ENCODE measurements around the gene TMEM161B.
A peak's percentile ranks its signal among the peaks of the same experiment; 100 is the strongest.
"Not testable (repeated sequence)": the region's sequence is repeated elsewhere in the genome, so short reads cannot be mapped to it uniquely, and the experiment has no call there.

The TMEM161B gene

GRCh38 chr5:88268385-88269184 is at the start of gene TMEM161B:
Gene TMEM161B (minus strand): TSS chr5:88268845. CDS start chr5:88268723, 122 bp downstream.
- peak; percentile 91 for DNase-seq

DNA sequence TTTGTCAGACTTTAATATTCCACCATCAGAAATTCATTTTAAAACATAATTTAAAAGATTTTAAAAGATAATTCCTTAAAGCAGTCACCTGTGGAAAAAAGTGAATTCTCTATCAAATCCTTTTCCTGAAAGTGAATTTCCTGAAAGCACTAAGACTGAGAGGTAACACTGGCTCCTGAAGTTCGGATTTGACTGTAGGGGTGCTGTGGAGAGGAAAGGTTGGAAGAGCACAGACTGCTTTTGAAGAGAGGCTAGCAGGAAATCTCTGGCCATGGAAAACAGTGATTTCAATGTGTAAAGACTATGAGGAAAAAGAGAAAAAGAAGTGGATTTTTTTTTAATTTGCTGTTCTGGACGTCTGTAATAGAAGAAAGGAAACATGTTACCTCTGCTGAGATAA is 35.7 kb upstream of the TMEM161B start:
- DNase-seq, result no peak

DNA sequence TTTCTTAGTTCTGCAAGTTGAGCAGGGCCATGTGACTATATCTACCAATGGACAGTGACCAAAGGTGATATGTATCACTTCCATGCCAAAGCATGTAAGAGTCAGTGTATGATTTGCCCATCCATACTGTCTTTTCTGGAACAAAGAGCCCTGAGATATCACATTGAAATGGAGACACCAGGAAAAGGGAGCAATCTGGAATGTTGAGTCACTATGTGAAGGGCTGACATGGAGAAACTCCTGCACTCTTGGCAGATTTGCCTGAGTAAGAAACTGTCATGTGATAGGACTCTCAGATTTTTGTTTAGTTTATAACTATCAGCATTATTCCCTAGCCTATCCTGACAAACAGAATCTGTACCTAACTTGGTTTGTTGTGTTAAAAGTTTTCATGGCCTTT is 29.8 kb upstream of the TMEM161B start:
- no peak for DNase-seq

DNA sequence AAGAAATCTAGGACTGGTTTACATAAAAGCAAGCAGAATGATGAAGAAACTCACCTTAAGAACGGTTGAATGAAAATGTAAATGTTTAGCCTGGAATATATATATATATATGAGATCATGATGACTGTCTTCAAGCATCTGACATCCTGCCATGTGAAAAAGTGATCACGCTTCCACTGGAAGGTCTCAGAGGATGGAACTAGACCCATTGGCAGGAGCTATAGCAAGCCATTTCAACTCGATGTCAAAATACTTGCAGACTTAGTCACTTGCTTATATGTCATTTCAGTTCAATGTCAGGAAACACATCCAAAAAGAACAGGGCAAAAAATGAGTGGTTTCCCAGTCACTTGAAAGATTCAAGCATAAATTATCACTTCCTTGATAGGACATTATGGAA is 22.2 kb upstream of the TMEM161B start:
- no peak for DNase-seq

GRCh38 chr5:88288528-88289197 is 20.0 kb upstream of the TMEM161B start:
- no peak for DNase-seq

DNA sequence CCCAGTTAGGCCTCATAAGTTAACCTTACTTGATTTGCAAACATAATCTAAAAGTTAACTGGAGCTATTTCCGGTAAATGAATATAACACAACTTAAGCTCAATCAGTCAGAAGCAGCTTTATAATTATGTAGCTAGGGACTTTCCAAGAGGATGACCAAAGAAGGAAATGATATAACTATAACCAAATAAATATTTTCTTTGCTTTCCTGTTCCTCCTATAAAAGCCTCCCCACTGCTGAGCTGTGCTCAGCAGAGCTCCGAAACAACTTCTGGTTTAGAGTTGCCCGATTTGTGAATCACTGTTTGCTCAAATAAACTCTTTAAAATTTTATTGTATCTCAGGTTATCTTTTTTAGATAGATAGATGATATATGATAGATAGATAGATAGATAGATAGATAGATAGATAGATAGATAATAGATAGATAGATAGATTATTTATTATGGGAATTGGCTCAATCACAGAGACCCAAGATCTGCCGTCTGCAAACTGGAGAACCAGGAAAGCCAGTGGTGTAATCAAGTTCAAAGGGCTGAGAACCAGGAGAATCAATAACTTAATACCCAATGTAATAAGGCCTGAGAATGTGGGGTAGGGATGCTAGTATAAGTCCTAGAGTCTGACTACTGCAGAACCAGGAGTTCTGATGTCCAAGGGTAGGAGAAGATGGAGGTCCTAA is 19.3 kb upstream of the TMEM161B start:
- no peak for DNase-seq

GRCh38 chr5:88287302-88287701 is 18.7 kb upstream of the TMEM161B start:
- no peak for DNase-seq

DNA sequence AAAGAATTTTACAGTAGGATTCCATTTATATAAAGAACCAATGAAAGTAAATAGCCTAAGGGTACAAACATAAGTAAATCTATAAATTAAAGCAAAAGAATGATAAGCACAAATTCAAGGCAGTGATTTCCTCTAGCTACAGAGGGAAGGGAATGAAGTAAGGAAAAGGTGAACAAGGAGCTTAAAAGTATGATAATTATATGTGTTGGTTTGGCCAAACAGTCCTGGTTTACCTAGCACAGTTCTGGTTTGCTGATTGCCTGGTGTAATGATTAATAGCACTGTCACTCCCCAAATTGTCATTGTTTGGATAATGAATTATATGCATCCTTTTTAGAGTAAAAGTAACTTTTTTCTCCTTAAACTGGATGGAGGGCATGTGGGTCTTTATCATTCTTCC is 15.0 kb upstream of the TMEM161B start:
- no peak for DNase-seq

- DNase-seq, result no peak
These were observed 12.7 kb upstream of the TMEM161B start for GRCh38 chr5:88281322-88281721.

DNA sequence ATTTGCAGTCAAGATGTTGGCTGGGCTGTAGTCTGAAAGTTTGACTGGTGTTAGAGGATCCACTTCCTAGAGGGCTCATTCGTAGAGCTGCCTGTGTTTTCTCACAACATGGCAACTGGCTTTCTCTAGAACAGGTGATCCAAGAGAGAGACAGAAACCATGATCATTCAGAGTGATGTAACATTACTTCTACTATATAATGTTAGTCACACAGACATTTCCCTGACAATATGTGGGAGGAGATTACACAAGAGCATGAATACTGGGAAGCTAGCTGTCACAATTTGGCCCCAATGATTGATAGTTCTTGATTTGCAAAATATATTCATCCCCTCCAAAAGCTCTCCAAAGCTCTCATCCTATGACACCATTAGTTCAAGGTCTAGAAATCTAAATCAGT is 10.9 kb upstream of the TMEM161B start:
- DNase-seq, result peak; percentile 56

DNA sequence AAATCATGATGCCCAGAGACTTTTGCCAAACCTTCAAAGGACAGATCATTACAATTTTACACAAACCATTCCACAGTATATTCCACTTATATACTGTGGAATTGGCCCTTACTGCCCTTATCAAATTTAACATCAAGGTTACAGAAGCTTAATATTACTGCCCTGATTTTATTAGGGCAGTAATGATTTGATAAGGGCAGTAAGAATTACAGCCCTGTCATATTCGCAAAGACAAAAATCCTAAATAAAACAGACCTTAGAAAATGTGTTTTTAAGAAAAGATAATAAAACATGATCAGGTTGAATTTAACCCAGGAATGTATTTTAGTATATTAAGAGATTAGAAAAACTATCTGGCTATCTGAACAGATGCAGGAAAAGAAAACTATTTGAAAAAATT is 7.7 kb upstream of the TMEM161B start:
- no peak for DNase-seq

GRCh38 chr5:88275581-88275980 is 6.9 kb upstream of the TMEM161B start:
- DNase-seq, result no peak

DNA sequence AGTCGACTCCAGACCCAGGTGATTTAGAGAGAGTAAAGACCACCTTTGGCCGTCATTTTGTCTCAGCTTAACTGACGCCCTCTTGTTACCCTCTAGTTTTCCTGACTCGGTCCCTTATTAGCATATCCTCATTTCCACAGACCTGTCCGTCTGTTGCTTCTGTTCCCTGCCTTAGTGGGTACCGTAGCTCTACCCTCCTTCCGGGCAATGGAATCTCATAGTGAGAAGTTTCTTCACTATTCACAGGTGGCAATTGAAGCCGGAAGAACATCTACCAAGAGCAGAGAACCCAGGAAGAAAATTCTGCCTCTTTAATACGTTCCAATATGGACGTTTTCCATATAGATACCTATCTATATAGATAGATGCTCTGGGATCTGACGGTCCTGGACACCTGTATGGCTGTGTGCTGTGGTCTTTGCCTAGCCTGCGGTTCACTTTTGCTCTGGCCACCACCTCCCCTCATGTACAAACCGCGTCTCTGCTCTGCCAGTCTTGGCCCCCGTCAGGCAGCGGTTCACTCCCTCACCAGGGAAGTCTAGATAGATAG is 652 bp upstream of the TMEM161B start:
- no peak for DNase-seq

DNA sequence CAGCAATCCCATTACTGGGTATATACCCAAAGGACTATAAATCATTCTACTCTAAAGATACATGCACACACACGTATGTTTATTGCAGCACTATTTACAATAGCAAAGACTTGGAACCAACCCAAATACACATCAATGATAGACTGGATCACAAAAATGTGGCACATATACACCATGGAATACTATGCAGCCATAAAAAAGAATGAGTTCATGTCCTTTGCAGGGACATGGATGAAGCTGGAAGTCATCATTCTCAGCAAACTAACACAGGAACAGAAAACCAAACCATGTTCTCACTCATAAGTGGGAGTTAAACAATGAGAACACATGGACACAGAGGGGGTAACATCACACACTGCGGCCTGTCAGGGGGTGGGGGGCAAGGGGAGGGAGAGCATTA is 4.1 kb downstream of the TMEM161B start:
- DNase-seq, result not testable (repeated sequence)

GRCh38 chr5:88263349-88263748 is 5.3 kb downstream of the TMEM161B start:
- no peak for DNase-seq

DNA sequence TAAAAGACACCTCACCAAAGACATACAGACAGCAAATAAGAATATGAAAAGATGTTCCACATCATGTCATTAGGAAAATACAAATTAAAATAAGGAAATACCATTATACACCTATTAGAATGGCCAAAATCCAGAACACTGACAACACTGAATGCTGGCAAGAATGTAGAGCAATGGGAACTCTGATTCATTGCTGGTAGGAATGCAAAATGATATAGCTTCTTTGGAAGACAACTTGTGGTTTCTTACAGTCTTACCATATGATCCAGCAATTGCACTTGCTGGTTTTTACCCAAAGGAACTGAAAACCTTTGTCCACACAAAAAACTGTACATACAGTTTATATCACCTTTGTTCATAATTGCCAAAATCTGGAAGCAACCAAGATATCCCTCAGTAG is 6.5 kb downstream of the TMEM161B start:
- no peak for DNase-seq

DNA sequence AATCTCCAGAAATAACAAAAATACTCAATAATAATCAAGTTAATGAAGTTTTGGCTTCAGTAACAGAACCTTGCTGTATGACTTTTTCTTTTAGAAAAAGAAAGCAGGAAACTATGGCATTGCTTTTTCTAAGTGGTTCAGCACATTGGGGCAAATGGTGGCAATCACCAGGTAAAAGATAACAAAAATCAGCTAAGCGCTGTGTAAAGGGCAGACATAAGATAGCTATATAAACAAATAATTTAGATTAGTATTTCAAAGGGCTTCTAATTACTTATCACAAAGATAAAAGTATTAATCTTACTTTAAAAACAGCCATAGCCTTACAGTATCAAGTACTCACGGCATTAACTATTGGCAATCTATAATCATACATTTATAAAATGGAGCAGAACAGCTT is 10.0 kb downstream of the TMEM161B start:
- DNase-seq, result no peak

- no peak for DNase-seq
These were observed 11.8 kb downstream of the TMEM161B start for GRCh38 chr5:88256872-88257271.

GRCh38 chr5:88256037-88256436 is 12.6 kb downstream of the TMEM161B start:
- no peak for DNase-seq

GRCh38 chr5:88254320-88254719 is 14.3 kb downstream of the TMEM161B start:
- DNase-seq, result no peak

- DNase-seq, result peak; percentile 53
These were observed 17.5 kb downstream of the TMEM161B start for GRCh38 chr5:88251048-88251711.

DNA sequence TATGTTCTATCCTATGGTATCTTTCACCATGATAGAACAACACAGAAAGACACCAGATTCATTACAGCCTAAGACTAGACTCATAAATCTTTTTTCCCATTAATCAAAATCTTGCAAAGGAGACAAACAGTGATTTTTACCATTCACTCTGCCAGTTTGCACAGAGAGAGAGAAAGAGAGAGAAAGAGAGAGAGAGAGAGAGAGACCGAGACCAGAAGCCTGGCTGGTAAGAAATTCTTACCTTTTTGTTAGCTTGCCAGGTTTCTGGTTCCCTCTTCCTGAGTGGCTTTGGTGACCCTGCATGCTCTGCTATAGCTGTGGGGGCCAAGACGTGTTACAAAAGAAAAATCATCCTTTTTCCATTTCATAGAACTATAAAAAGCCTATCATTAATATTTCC is 18.6 kb downstream of the TMEM161B start:
- no peak for DNase-seq

All from MV-4-11 (cell line).